ENCODE data around the gene NCAM2. TPM values are rescaled to one million over a fixed set of nuclear protein-coding genes. Genes with fewer than 3 reads are reported as not detected.

Gene NCAM2
- polyA plus RNA-seq, 4 donors, result 0.65 to 1.7 TPM; not detected in 2

DNA sequence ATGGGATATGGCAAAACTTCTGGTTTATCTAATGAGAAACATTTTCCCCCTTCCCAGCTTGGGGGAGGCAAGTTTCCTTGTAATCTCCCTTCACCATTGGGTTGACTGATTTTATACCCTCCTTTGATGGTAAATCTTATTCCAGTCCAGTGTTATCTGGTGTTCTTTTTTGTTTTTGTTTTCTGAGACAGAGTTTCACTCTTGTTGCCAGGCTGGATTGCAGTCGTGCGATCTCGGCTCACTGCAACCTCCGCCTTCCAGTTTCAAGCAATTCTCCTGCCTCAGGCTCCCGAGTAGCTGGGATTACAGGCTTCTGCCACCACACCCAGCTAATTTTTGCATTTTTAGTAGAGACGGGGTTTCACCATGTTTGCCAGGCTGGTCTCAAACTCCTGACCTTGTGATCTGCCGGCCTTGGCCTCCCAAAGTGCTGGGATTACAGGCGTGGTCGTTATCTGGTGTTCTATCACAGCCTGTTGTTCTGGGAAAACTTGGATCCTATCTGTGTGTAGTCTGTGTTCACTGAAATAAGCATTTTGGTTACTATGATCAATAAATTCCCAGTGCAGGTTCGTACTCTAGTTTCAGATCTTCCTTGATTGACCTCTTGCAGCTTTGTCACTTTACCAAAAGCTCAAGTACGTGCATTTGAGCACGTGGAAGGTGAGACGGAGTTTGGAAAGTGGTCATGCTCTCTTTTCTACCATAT lies 281.1 kb downstream of the NCAM2 start:
- no peak for FAIRE-seq
- H3K4me1 ChIP-seq (ENCODE audit: control insufficient read depth in 3 of 3, insufficient read depth in 2 of 3, low read depth in 1 of 3, low read length in 2 of 3), result no peaks in the 10 kb centered on the region
- 73 to 80% (median 76%) methylated on average over 13 of the region's 13 CpGs for WGBS, 3 donors
- no peaks in the 10 kb centered on the region for H3K36me3 ChIP-seq (ENCODE audit: control insufficient read depth in 3 of 3, insufficient read depth in 2 of 3, low read depth in 1 of 3, low read length in 3 of 3)
- no peak overlapping the region for H3K27ac ChIP-seq (ENCODE audit: low read depth in 1 of 3, low read length in 2 of 3)
- H3K4me3 ChIP-seq (ENCODE audit: low read depth in 1 of 3, low read length in 3 of 3), result no peak overlapping the region
- no peaks in the 10 kb centered on the region for H3K27me3 ChIP-seq (ENCODE audit: control insufficient read depth in 3 of 3, insufficient read depth in 3 of 3, low read length in 3 of 3)
- no peak for DNase-seq
- no peaks in the 10 kb centered on the region for H3K9me3 ChIP-seq (ENCODE audit: control insufficient read depth in 2 of 2, insufficient read depth in 1 of 2, low read depth in 1 of 2, low read length in 1 of 2)

DNA sequence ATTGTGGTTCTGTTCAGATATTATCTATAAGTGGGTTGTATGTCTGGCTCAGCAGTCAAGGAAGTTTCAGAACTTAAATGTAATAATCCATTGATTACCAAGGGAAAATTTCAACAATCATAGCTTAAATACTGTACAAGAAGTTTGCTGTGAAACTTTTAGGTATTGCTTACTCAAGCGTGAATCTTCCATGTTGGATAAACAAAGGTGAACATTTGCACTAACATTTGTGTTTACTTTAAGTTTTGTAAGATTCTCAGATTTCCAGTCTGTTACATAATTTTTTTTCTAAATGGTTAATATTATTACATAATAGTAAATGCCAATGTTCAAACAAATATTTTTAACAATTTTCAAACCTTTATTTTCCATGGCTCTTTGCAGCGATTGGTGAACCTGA lies 285.6 kb downstream of the NCAM2 start:
- DNase-seq, result no peak
- Histone ChIP-seq H3K27me3 (ENCODE audit: control insufficient read depth in 3 of 3, insufficient read depth in 3 of 3, low read length in 3 of 3) (no peaks in the 10 kb centered on the region), H3K4me3 (ENCODE audit: low read depth in 1 of 3, low read length in 3 of 3) (no peak overlapping the region), H3K9me3 (ENCODE audit: control insufficient read depth in 2 of 2, insufficient read depth in 1 of 2, low read depth in 1 of 2, low read length in 1 of 2) (no peaks in the 10 kb centered on the region), H3K4me1 (ENCODE audit: control insufficient read depth in 3 of 3, insufficient read depth in 2 of 3, low read depth in 1 of 3, low read length in 2 of 3) (no peaks in the 10 kb centered on the region), H3K36me3 (ENCODE audit: control insufficient read depth in 3 of 3, insufficient read depth in 2 of 3, low read depth in 1 of 3, low read length in 3 of 3) (no peaks in the 10 kb centered on the region), H3K27ac (ENCODE audit: low read depth in 1 of 3, low read length in 2 of 3) (no peak overlapping the region)
- WGBS, 3 donors, result 83 to 85% (median 83%) methylated on average over 2 of the region's 2 CpGs
- no peak for FAIRE-seq

- H3K4me1 ChIP-seq (ENCODE audit: control insufficient read depth in 3 of 3, insufficient read depth in 2 of 3, low read depth in 1 of 3, low read length in 2 of 3), result no peaks in the 10 kb centered on the region
- H3K4me3 ChIP-seq (ENCODE audit: low read depth in 1 of 3, low read length in 3 of 3), result no peak overlapping the region
- no peaks in the 10 kb centered on the region for H3K27me3 ChIP-seq (ENCODE audit: control insufficient read depth in 3 of 3, insufficient read depth in 3 of 3, low read length in 3 of 3)
- no peaks in the 10 kb centered on the region for H3K36me3 ChIP-seq (ENCODE audit: control insufficient read depth in 3 of 3, insufficient read depth in 2 of 3, low read depth in 1 of 3, low read length in 3 of 3)
- H3K9me3 ChIP-seq (ENCODE audit: control insufficient read depth in 2 of 2, insufficient read depth in 1 of 2, low read depth in 1 of 2, low read length in 1 of 2), result no peaks in the 10 kb centered on the region
- H3K27ac ChIP-seq (ENCODE audit: low read depth in 1 of 3, low read length in 2 of 3), result no peak overlapping the region
- FAIRE-seq (no peak), DNase-seq (no peak)
- 47 to 63% (median 51%) methylated on average over 4 of the region's 4 CpGs for WGBS, 3 donors
These were observed 288.1 kb downstream of the NCAM2 start for GRCh38 chr21:21286170-21286798.

DNA sequence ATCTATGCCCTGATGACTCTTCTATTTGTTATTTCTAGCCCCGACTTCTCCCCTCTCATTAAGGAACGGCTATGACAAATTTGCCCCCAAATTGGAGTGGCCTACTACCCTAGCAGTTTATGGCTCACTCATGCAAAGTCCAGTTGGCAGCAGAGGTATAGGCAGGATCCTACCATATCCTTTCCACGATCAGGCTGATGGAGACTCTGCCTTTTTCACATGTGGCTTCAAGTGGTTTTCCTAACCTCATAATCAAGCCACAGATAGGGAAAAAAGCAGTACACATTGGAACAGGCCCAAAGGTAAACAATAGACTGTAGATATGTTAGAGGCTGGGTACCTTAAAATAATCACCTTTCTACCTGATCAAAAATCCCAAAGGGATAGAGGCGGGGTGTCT lies 292.5 kb downstream of the NCAM2 start:
- H3K4me1 ChIP-seq (ENCODE audit: control insufficient read depth in 3 of 3, insufficient read depth in 2 of 3, low read depth in 1 of 3, low read length in 2 of 3), result no peaks in the 10 kb centered on the region
- H3K36me3 ChIP-seq (ENCODE audit: control insufficient read depth in 3 of 3, insufficient read depth in 2 of 3, low read depth in 1 of 3, low read length in 3 of 3), result no peaks in the 10 kb centered on the region
- 72 to 80% (median 79%) methylated on average over 4 of the region's 4 CpGs for WGBS, 3 donors
- H3K4me3 ChIP-seq (ENCODE audit: low read depth in 1 of 3, low read length in 3 of 3), result no peak overlapping the region
- FAIRE-seq (no peak), DNase-seq (no peak)
- H3K27ac ChIP-seq (ENCODE audit: low read depth in 1 of 3, low read length in 2 of 3), result no peak overlapping the region
- H3K9me3 ChIP-seq (ENCODE audit: control insufficient read depth in 2 of 2, insufficient read depth in 1 of 2, low read depth in 1 of 2, low read length in 1 of 2), result no peaks in the 10 kb centered on the region
- no peaks in the 10 kb centered on the region for H3K27me3 ChIP-seq (ENCODE audit: control insufficient read depth in 3 of 3, insufficient read depth in 3 of 3, low read length in 3 of 3)

- Histone ChIP-seq H3K36me3 (ENCODE audit: control insufficient read depth in 3 of 3, insufficient read depth in 2 of 3, low read depth in 1 of 3, low read length in 3 of 3) (no peaks in the 10 kb centered on the region), H3K9me3 (ENCODE audit: control insufficient read depth in 2 of 2, insufficient read depth in 1 of 2, low read depth in 1 of 2, low read length in 1 of 2) (no peaks in the 10 kb centered on the region), H3K27ac (ENCODE audit: low read depth in 1 of 3, low read length in 2 of 3) (no peak overlapping the region), H3K27me3 (ENCODE audit: control insufficient read depth in 3 of 3, insufficient read depth in 3 of 3, low read length in 3 of 3) (no peaks in the 10 kb centered on the region), H3K4me1 (ENCODE audit: control insufficient read depth in 3 of 3, insufficient read depth in 2 of 3, low read depth in 1 of 3, low read length in 2 of 3) (no peaks in the 10 kb centered on the region), H3K4me3 (ENCODE audit: low read depth in 1 of 3, low read length in 3 of 3) (no peak overlapping the region)
- WGBS, 3 donors, result 83 to 85% (median 85%) methylated on average over 3 of the region's 3 CpGs
- DNase-seq (no peak), FAIRE-seq (no peak)
These were observed 293.8 kb downstream of the NCAM2 start for GRCh38 chr21:21291883-21292569.

GRCh38 chr21:21295303-21295702 lies 297.1 kb downstream of the NCAM2 start:
- Histone ChIP-seq H3K4me3 (ENCODE audit: low read depth in 1 of 3, low read length in 3 of 3) (no peak overlapping the region), H3K36me3 (ENCODE audit: control insufficient read depth in 3 of 3, insufficient read depth in 2 of 3, low read depth in 1 of 3, low read length in 3 of 3) (no peaks in the 10 kb centered on the region), H3K4me1 (ENCODE audit: control insufficient read depth in 3 of 3, insufficient read depth in 2 of 3, low read depth in 1 of 3, low read length in 2 of 3) (no peaks in the 10 kb centered on the region), H3K9me3 (ENCODE audit: control insufficient read depth in 2 of 2, insufficient read depth in 1 of 2, low read depth in 1 of 2, low read length in 1 of 2) (no peaks in the 10 kb centered on the region), H3K27me3 (ENCODE audit: control insufficient read depth in 3 of 3, insufficient read depth in 3 of 3, low read length in 3 of 3) (no peaks in the 10 kb centered on the region), H3K27ac (ENCODE audit: low read depth in 1 of 3, low read length in 2 of 3) (no peak overlapping the region)
- 83 to 92% (median 89%) methylated on average over 3 of the region's 3 CpGs for WGBS, 3 donors
- FAIRE-seq (no peak), DNase-seq (no peak)

- Histone ChIP-seq H3K36me3 (ENCODE audit: control insufficient read depth in 3 of 3, insufficient read depth in 2 of 3, low read depth in 1 of 3, low read length in 3 of 3) (no peaks in the 10 kb centered on the region), H3K27me3 (ENCODE audit: control insufficient read depth in 3 of 3, insufficient read depth in 3 of 3, low read length in 3 of 3) (no peaks in the 10 kb centered on the region), H3K4me1 (ENCODE audit: control insufficient read depth in 3 of 3, insufficient read depth in 2 of 3, low read depth in 1 of 3, low read length in 2 of 3) (no peaks in the 10 kb centered on the region), H3K9me3 (ENCODE audit: control insufficient read depth in 2 of 2, insufficient read depth in 1 of 2, low read depth in 1 of 2, low read length in 1 of 2) (no peaks in the 10 kb centered on the region), H3K27ac (ENCODE audit: low read depth in 1 of 3, low read length in 2 of 3) (no peak overlapping the region), H3K4me3 (ENCODE audit: low read depth in 1 of 3, low read length in 3 of 3) (no peak overlapping the region)
- 71 to 74% (median 74%) methylated on average over 2 of the region's 2 CpGs for WGBS, 3 donors
- FAIRE-seq (no peak), DNase-seq (no peak)
These were observed 299.0 kb downstream of the NCAM2 start for GRCh38 chr21:21297211-21297610.

DNA sequence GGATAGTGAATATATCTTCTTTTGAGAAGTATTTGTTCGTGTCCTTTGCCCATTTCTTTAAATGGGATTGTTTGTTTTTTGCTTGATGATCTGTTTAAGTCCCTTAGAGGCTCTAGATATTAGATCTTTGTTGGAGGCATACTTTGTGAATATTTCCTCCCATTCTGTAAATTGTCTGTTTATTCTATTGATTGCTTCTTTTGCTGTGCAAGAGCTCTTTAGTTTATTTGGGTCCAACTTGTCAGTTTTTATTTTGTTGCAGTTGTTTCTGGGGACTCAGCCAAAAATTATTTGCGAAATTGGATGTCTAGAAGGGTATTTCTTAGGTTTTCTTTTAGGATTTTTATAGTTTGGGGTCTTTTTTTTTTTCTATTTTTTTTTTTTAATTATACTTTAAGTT lies 302.8 kb downstream of the NCAM2 start:
- Histone ChIP-seq H3K36me3 (ENCODE audit: control insufficient read depth in 3 of 3, insufficient read depth in 2 of 3, low read depth in 1 of 3, low read length in 3 of 3) (no peaks in the 10 kb centered on the region), H3K27me3 (ENCODE audit: control insufficient read depth in 3 of 3, insufficient read depth in 3 of 3, low read length in 3 of 3) (no peaks in the 10 kb centered on the region), H3K9me3 (ENCODE audit: control insufficient read depth in 2 of 2, insufficient read depth in 1 of 2, low read depth in 1 of 2, low read length in 1 of 2) (no peaks in the 10 kb centered on the region), H3K4me3 (ENCODE audit: low read depth in 1 of 3, low read length in 3 of 3) (no peak overlapping the region), H3K4me1 (ENCODE audit: control insufficient read depth in 3 of 3, insufficient read depth in 2 of 3, low read depth in 1 of 3, low read length in 2 of 3) (no peaks in the 10 kb centered on the region), H3K27ac (ENCODE audit: low read depth in 1 of 3, low read length in 2 of 3) (no peak overlapping the region)
- FAIRE-seq (no peak), DNase-seq (no peak)
- WGBS, 3 donors, result 38 to 63% (median 45%) methylated on average over 2 of the region's 2 CpGs

Measured in small intestine (tissue), 7 donors.